ENCODE results near the gene FITM1.

FITM1 gene

DNA sequence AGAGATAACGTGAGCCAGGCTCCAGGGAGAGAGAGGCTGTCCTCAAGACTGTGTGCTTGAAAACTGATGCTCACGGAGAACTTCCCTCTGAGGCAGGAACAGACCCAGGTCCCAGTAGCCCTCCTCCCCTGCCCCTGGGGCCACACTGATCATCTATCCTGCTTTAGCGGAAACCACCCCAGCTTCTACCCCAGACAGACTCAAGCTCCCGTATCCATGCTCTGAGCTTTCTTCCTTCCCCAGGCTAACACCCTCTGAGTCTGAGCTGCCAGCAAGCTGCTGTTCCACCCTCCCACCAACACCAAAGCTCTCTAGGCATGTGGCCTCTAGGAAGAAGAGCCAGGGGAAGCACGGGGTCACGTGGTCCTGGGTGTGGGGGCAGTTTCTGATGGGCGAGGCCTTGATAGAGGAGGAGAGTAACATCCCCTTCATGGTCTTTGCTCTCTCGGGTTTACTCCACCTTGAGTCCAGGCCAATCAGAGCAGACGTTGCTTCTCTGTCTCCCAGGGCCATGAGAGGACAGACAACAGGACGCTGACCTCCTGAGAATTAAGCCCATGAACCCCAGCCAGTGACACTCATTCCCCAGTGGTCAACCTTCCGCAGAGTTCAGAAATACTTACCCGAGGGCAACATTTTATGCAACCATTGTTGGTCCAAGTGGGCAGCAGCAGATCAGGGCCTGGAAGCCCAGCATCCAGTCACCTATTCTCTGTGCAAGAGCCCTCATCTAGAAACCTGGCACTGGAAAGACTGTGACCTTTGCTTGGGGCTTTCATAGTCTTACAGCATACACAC lies 35.0 kb upstream of the FITM1 start:
- DNase-seq, result peak; percentile 90
- Histone ChIP-seq H3K4me1 (peaks cover 8% of the 10 kb centered on the region), H3K27me3 (no peaks in the 10 kb centered on the region), H3K36me3 (peaks cover 29% of the 10 kb centered on the region), H3K4me3 (ENCODE audit: low read depth, low read length) (peak overlapping the region; percentile 99), H3K9me3 (no peaks in the 10 kb centered on the region)
- TF ChIP-seq, protein P1, sequence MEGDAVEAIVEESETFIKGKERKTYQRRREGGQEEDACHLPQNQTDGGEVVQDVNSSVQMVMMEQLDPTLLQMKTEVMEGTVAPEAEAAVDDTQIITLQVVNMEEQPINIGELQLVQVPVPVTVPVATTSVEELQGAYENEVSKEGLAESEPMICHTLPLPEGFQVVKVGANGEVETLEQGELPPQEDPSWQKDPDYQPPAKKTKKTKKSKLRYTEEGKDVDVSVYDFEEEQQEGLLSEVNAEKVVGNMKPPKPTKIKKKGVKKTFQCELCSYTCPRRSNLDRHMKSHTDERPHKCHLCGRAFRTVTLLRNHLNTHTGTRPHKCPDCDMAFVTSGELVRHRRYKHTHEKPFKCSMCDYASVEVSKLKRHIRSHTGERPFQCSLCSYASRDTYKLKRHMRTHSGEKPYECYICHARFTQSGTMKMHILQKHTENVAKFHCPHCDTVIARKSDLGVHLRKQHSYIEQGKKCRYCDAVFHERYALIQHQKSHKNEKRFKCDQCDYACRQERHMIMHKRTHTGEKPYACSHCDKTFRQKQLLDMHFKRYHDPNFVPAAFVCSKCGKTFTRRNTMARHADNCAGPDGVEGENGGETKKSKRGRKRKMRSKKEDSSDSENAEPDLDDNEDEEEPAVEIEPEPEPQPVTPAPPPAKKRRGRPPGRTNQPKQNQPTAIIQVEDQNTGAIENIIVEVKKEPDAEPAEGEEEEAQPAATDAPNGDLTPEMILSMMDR (IDR thresholded peaks at IDR 0.05; ENCODE audit: low read depth, low read length), result no peak

- Histone ChIP-seq H3K27me3 (no peaks in the 10 kb centered on the region), H3K4me1 (peaks cover 5% of the 10 kb centered on the region), H3K9me3 (no peaks in the 10 kb centered on the region), H3K36me3 (peaks cover 29% of the 10 kb centered on the region), H3K4me3 (ENCODE audit: low read depth, low read length) (no peak overlapping the region)
- no peak for DNase-seq
- TF ChIP-seq, protein P1 (IDR thresholded peaks at IDR 0.05; ENCODE audit: low read depth, low read length), result no peak
Measured at GRCh38 chr14:24096545-24097181, 33.8 kb upstream of the FITM1 start.

GRCh38 chr14:24098229-24098926 lies 32.1 kb upstream of the FITM1 start:
- H3K36me3 ChIP-seq, result peaks cover 37% of the 10 kb centered on the region
- H3K4me3 ChIP-seq (ENCODE audit: low read depth, low read length), result no peak overlapping the region
- peaks cover 4% of the 10 kb centered on the region for H3K4me1 ChIP-seq
- no peak for DNase-seq
- TF ChIP-seq, protein P1 (IDR thresholded peaks at IDR 0.05; ENCODE audit: low read depth, low read length), result no peak
- no peaks in the 10 kb centered on the region for H3K9me3 ChIP-seq
- H3K27me3 ChIP-seq, result no peaks in the 10 kb centered on the region

GRCh38 chr14:24098927-24099813 lies 31.3 kb upstream of the FITM1 start:
- Histone ChIP-seq H3K9me3 (no peaks in the 10 kb centered on the region), H3K4me1 (no peaks in the 10 kb centered on the region; the same call in 1 of the 2 replicates), H3K27me3 (no peaks in the 10 kb centered on the region), H3K4me3 (ENCODE audit: low read depth, low read length) (no peak overlapping the region), H3K36me3 (peaks cover 41% of the 10 kb centered on the region)
- DNase-seq, result no peak
- TF ChIP-seq, protein P1 (IDR thresholded peaks at IDR 0.05; ENCODE audit: low read depth, low read length), result no peak

- H3K27me3 ChIP-seq, result no peaks in the 10 kb centered on the region
- peaks cover 41% of the 10 kb centered on the region for H3K36me3 ChIP-seq
- H3K4me1 ChIP-seq, result no peaks in the 10 kb centered on the region; the same call in 1 of the 2 replicates
- TF ChIP-seq, protein P1 (IDR thresholded peaks at IDR 0.05; ENCODE audit: low read depth, low read length), result no peak
- no peak for DNase-seq
- H3K9me3 ChIP-seq, result no peaks in the 10 kb centered on the region
- H3K4me3 ChIP-seq (ENCODE audit: low read depth, low read length), result no peak overlapping the region
Measured at GRCh38 chr14:24100197-24100981, 30.1 kb upstream of the FITM1 start.

Measured in BE2C (cell line).